ENCODE measurements around the gene ZBTB1.
"Not testable (repeated sequence)": the region's sequence is repeated elsewhere in the genome, so short reads cannot be mapped to it uniquely, and the experiment has no call there.

Gene ZBTB1

GRCh38 chr14:64522591-64523355, 18.2 kb downstream of the ZBTB1 start:
- no peak for DNase-seq (ENCODE audit: low read depth in 1 of 2, low spot score in 1 of 2)

GRCh38 chr14:64525354-64525753, 20.8 kb downstream of the ZBTB1 start:
- DNase-seq (ENCODE audit: low read depth in 1 of 2, low spot score in 1 of 2), result no peak

- DNase-seq (ENCODE audit: low read depth in 1 of 2, low spot score in 1 of 2), result no peak
Observed at GRCh38 chr14:64531567-64531966, 27.0 kb downstream of the ZBTB1 start.

- no peak for DNase-seq (ENCODE audit: low read depth in 1 of 2, low spot score in 1 of 2)
Observed at GRCh38 chr14:64536488-64537245, 32.1 kb downstream of the ZBTB1 start.

GRCh38 chr14:64540208-64541202, 35.9 kb downstream of the ZBTB1 start, which contains the start of gene HSPA2:
Gene HSPA2 (plus strand): TSS chr14:64540741. CDS start chr14:64540850, 109 bp downstream.
- peak; percentile 81 to 91 for DNase-seq (ENCODE audit: low read depth in 1 of 2, low spot score in 1 of 2)

- no peak for DNase-seq (ENCODE audit: low read depth in 1 of 2, low spot score in 1 of 2)
Observed at GRCh38 chr14:64541261-64541971, 36.8 kb downstream of the ZBTB1 start.

GRCh38 chr14:64541972-64542835, 37.6 kb downstream of the ZBTB1 start:
- no peak for DNase-seq (ENCODE audit: low read depth in 1 of 2, low spot score in 1 of 2)

GRCh38 chr14:64542836-64543201, 38.2 kb downstream of the ZBTB1 start:
- DNase-seq (ENCODE audit: low read depth in 1 of 2, low spot score in 1 of 2), result no peak

GRCh38 chr14:64544607-64545312, 40.2 kb downstream of the ZBTB1 start:
- no peak for DNase-seq (ENCODE audit: low read depth in 1 of 2, low spot score in 1 of 2)

GRCh38 chr14:64549016-64549415, 44.4 kb downstream of the ZBTB1 start:
- DNase-seq (ENCODE audit: low read depth in 1 of 2, low spot score in 1 of 2), result no peak

GRCh38 chr14:64549791-64550620, 45.4 kb downstream of the ZBTB1 start, which contains the start of gene PPP1R36:
Gene PPP1R36 (plus strand): TSS chr14:64549961. CDS start chr14:64549998, 37 bp downstream.
- DNase-seq (ENCODE audit: low read depth in 1 of 2, low spot score in 1 of 2), result no peak

- DNase-seq (ENCODE audit: low read depth in 1 of 2, low spot score in 1 of 2), result no peak
Observed at GRCh38 chr14:64550621-64551333, 46.2 kb downstream of the ZBTB1 start.

GRCh38 chr14:64554556-64554955, 50.0 kb downstream of the ZBTB1 start:
- DNase-seq (ENCODE audit: low read depth in 1 of 2, low spot score in 1 of 2), result no peak

- DNase-seq (ENCODE audit: low read depth in 1 of 2, low spot score in 1 of 2), result no peak
Observed at GRCh38 chr14:64556526-64556925, 52.0 kb downstream of the ZBTB1 start.

- not testable (repeated sequence) for DNase-seq (ENCODE audit: low read depth in 1 of 2, low spot score in 1 of 2)
Observed at GRCh38 chr14:64558216-64558615, 53.6 kb downstream of the ZBTB1 start.

- DNase-seq (ENCODE audit: low read depth in 1 of 2, low spot score in 1 of 2), result no peak
Observed at GRCh38 chr14:64561631-64562030, 57.1 kb downstream of the ZBTB1 start.

- DNase-seq (ENCODE audit: low read depth in 1 of 2, low spot score in 1 of 2), result no peak
Observed at GRCh38 chr14:64562436-64562835, 57.9 kb downstream of the ZBTB1 start.
